K562 (cell line): ENCODE data around the gene RABEPK.

Source experiments
- FIP1L1 ChIP-seq: fragments of 200-400 bp; formaldehyde crosslinking; IDR thresholded peaks from 2 replicates; pipeline ENCODE4 v1.6.1; 2018; ENCODE audit warnings: mild to moderate bottlenecking, low read depth, low read length; ENCODE audit not compliant: poor library complexity, severe bottlenecking
- PHF8 ChIP-seq: fragments of 200-600 bp; sonication (generic); IDR thresholded peaks from 2 replicates; pipeline ENCODE4 v1.6.1; 2012; ENCODE audit warnings: mixed run types, mild to moderate bottlenecking, inconsistent platforms, low read length, moderate library complexity, borderline replicate concordance
- RAD21 ChIP-seq, 2 experiments: fragments of 250-450 bp in 1 of 2; fragments of 450-650 bp in 1 of 2; sonication (Bioruptor Pico) in 1 of 2; formaldehyde crosslinking in 1 of 2; IDR thresholded peaks in 1 of 2; conservative IDR thresholded peaks in 1 of 2; 2 replicates each; pipeline versions ENCODE4 v1.4.0 to v1.8.0; 2020 to 2022; ENCODE audit warnings: mild to moderate bottlenecking in 2 of 2, moderate library complexity in 1 of 2
- TARDBP ChIP-seq: fragments of 450-650 bp; IDR thresholded peaks from 2 replicates; pipeline ENCODE4 v1.6.1; 2016
- TEAD4 ChIP-seq, 2 experiments: sonication (generic) in 1 of 2; formaldehyde crosslinking in 1 of 2; IDR thresholded peaks; 2 replicates each; pipeline versions ENCODE4 v1.6.1 to v1.8.0; 2012 to 2022; ENCODE audit warnings: borderline replicate concordance in 1 of 2, inconsistent platforms in 1 of 2, low read length in 1 of 2, mild to moderate bottlenecking in 1 of 2, missing genetic modification reagents in 1 of 2
- U2AF2 ChIP-seq: fragments of 200-400 bp; formaldehyde crosslinking; optimal IDR thresholded peaks from 2 replicates; pipeline ENCODE3; 2017; ENCODE audit warnings: low read depth, mild to moderate bottlenecking, low read length
- TF ChIP-seq, protein P1 (sequence below), 2 experiments: fragments of 450-650 bp in 1 of 2; sonication (generic) in 1 of 2; formaldehyde crosslinking in 1 of 2; IDR thresholded peaks; 2 replicates each; pipeline versions ENCODE4 v1.7.1 to v1.9.0; 2016 to 2022; ENCODE audit warnings: inconsistent platforms in 1 of 2, mild to moderate bottlenecking in 1 of 2, missing genetic modification reagents in 1 of 2
- TF ChIP-seq, protein P2 (sequence below): sonication (generic); formaldehyde crosslinking; IDR thresholded peaks from 2 replicates; pipeline ENCODE4 v1.4.0; 2020; ENCODE audit warnings: mild to moderate bottlenecking, missing genetic modification reagents
- TF ChIP-seq, protein P3 (sequence below), 3 experiments: IDR thresholded peaks in 2 of 3; conservative IDR thresholded peaks in 1 of 3; 2 replicates each; pipeline ENCODE4 v1.5.1; 2011 to 2012; ENCODE audit warnings: low read length in 3 of 3, mild to moderate bottlenecking in 3 of 3, control low read depth in 2 of 3, improper control_type of control experiment in 1 of 3, inconsistent platforms in 1 of 3, low read depth in 1 of 3, mixed read lengths in 1 of 3, moderate library complexity in 1 of 3; ENCODE audit not compliant: insufficient read depth in 2 of 3

DNA sequence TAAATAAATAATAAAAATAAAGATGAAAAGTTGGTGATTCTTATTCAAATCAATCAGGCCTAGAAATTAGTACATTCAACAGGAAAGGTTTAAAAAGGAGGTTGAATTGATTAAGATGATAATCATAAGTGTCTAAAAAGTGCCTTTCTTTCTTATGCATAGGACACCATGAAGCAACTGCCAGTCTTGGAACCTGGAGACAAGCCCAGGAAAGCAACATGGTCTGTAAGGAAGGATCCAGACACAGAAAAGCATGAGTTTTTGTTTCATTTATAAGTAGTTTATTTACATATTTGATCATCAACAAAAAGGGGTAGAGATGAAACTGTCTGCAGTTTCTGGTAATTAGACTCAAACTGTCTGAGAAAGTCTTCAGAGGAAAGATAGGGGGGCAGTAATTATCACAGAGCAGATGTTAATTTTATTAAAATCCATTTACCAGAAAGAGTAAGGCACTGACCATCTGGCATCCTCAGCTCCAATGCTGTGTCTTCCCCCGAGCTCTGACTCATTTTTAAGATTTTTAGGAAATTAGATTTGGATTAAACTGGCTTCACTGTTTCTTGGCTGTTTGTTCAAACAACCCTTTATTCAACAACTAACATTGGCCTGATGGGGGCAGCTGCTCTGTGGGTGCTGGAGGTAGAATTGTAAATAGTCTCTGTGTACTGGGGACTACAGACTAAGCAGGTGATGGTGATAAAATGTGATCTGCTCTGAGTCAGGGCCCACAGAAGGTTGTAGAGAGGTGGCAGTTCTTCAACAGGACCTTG lies 2.7 kb downstream of the RABEPK start:
- TF ChIP-seq TEAD4 (IDR thresholded peaks at IDR 0.05; ENCODE audit: low read length): no peak
- TF ChIP-seq TEAD4 (CRISPR knock-in tag; IDR thresholded peaks at IDR 0.05; ENCODE audit: borderline replicate concordance): no peak
- TF ChIP-seq, protein P1, sequence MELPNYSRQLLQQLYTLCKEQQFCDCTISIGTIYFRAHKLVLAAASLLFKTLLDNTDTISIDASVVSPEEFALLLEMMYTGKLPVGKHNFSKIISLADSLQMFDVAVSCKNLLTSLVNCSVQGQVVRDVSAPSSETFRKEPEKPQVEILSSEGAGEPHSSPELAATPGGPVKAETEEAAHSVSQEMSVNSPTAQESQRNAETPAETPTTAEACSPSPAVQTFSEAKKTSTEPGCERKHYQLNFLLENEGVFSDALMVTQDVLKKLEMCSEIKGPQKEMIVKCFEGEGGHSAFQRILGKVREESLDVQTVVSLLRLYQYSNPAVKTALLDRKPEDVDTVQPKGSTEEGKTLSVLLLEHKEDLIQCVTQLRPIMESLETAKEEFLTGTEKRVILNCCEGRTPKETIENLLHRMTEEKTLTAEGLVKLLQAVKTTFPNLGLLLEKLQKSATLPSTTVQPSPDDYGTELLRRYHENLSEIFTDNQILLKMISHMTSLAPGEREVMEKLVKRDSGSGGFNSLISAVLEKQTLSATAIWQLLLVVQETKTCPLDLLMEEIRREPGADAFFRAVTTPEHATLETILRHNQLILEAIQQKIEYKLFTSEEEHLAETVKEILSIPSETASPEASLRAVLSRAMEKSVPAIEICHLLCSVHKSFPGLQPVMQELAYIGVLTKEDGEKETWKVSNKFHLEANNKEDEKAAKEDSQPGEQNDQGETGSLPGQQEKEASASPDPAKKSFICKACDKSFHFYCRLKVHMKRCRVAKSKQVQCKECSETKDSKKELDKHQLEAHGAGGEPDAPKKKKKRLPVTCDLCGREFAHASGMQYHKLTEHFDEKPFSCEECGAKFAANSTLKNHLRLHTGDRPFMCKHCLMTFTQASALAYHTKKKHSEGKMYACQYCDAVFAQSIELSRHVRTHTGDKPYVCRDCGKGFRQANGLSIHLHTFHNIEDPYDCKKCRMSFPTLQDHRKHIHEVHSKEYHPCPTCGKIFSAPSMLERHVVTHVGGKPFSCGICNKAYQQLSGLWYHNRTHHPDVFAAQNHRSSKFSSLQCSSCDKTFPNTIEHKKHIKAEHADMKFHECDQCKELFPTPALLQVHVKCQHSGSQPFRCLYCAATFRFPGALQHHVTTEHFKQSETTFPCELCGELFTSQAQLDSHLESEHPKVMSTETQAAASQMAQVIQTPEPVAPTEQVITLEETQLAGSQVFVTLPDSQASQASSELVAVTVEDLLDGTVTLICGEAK (IDR thresholded peaks at IDR 0.05): no peak
- TF ChIP-seq, protein P1 (CRISPR knock-in tag; IDR thresholded peaks at IDR 0.05): no peak
- no peak for TF ChIP-seq U2AF2
- TF ChIP-seq, protein P2, sequence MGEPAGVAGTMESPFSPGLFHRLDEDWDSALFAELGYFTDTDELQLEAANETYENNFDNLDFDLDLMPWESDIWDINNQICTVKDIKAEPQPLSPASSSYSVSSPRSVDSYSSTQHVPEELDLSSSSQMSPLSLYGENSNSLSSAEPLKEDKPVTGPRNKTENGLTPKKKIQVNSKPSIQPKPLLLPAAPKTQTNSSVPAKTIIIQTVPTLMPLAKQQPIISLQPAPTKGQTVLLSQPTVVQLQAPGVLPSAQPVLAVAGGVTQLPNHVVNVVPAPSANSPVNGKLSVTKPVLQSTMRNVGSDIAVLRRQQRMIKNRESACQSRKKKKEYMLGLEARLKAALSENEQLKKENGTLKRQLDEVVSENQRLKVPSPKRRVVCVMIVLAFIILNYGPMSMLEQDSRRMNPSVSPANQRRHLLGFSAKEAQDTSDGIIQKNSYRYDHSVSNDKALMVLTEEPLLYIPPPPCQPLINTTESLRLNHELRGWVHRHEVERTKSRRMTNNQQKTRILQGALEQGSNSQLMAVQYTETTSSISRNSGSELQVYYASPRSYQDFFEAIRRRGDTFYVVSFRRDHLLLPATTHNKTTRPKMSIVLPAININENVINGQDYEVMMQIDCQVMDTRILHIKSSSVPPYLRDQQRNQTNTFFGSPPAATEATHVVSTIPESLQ (CRISPR knock-in tag): no peak
- TF ChIP-seq, protein P3, sequence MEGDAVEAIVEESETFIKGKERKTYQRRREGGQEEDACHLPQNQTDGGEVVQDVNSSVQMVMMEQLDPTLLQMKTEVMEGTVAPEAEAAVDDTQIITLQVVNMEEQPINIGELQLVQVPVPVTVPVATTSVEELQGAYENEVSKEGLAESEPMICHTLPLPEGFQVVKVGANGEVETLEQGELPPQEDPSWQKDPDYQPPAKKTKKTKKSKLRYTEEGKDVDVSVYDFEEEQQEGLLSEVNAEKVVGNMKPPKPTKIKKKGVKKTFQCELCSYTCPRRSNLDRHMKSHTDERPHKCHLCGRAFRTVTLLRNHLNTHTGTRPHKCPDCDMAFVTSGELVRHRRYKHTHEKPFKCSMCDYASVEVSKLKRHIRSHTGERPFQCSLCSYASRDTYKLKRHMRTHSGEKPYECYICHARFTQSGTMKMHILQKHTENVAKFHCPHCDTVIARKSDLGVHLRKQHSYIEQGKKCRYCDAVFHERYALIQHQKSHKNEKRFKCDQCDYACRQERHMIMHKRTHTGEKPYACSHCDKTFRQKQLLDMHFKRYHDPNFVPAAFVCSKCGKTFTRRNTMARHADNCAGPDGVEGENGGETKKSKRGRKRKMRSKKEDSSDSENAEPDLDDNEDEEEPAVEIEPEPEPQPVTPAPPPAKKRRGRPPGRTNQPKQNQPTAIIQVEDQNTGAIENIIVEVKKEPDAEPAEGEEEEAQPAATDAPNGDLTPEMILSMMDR (IDR thresholded peaks at IDR 0.05 in 2 of 3, conservative IDR thresholded peaks at IDR 0.05 in 1 of 3; ENCODE audit: insufficient read depth in 2 of 3, low read depth in 1 of 3, low read length in 3 of 3): no peak
- TF ChIP-seq PHF8: no peak
- no peak for TF ChIP-seq TARDBP
- no peak for TF ChIP-seq FIP1L1
- no peak for TF ChIP-seq RAD21 (CRISPR knock-in tag; conservative IDR thresholded peaks at IDR 0.05 in 1 of 2, IDR thresholded peaks at IDR 0.05 in 1 of 2)
